H1 (cell line): ENCODE results near the gene STK32A.

Experiments used
- CTCF ChIP-seq, 3 experiments: IDR thresholded peaks; 1 replicate in 2 of 3; 2 replicates in 1 of 3; pipeline versions ENCODE4 v1.5.1 to v1.6.1; 2011; ENCODE audit warnings: low read length in 3 of 3, mild to moderate bottlenecking in 3 of 3, inconsistent platforms in 2 of 3, low read depth in 1 of 3, moderate library complexity in 1 of 3; ENCODE audit not compliant: insufficient read depth in 1 of 3; ENCODE audit errors: control extremely low read depth in 1 of 3
- EGR1 ChIP-seq: IDR thresholded peaks from 2 replicates; pipeline ENCODE4 v1.6.1; 2011; ENCODE audit warnings: low read depth, low read length, borderline replicate concordance
- EP300 ChIP-seq, 2 experiments: IDR thresholded peaks; 1 replicate in 1 of 2; 2 replicates in 1 of 2; pipeline ENCODE4 v1.6.1; 2011 to 2012; ENCODE audit warnings: low read depth in 2 of 2, low read length in 2 of 2, mild to moderate bottlenecking in 2 of 2, borderline replicate concordance in 1 of 2, inconsistent platforms in 1 of 2, moderate library complexity in 1 of 2
- EZH2 ChIP-seq: fragments of 200-600 bp; sonication (generic); IDR thresholded peaks from 2 replicates; pipeline ENCODE4 v1.7.1; 2012; ENCODE audit warnings: low read depth, mild to moderate bottlenecking, moderate library complexity, low read length, inconsistent platforms; ENCODE audit not compliant: severe bottlenecking
- GTF2F1 ChIP-seq: IDR thresholded peaks from 2 replicates; pipeline ENCODE4 v1.6.1; 2012; ENCODE audit warnings: low read depth, low read length, improper control_type of control experiment, borderline replicate concordance
- JUN ChIP-seq: IDR thresholded peaks from 2 replicates; pipeline ENCODE4 v1.6.1; 2011; ENCODE audit warnings: low read depth, mild to moderate bottlenecking, improper control_type of control experiment, low read length
- JUND ChIP-seq: IDR thresholded peaks from 2 replicates; pipeline ENCODE4 v1.6.1; 2011; ENCODE audit warnings: mild to moderate bottlenecking, improper control_type of control experiment, low read length
- NRF1 ChIP-seq: IDR thresholded peaks from 2 replicates; pipeline ENCODE4 v1.6.1; 2011; ENCODE audit warnings: mild to moderate bottlenecking, low read depth, low read length, improper control_type of control experiment
- POLR2A ChIP-seq, 2 experiments: IDR thresholded peaks; 1 replicate in 1 of 2; 2 replicates in 1 of 2; pipeline ENCODE4 v1.6.1; 2011; ENCODE audit warnings: low read depth in 2 of 2, low read length in 2 of 2, mild to moderate bottlenecking in 2 of 2; ENCODE audit errors: control extremely low read depth in 1 of 2
- POLR2AphosphoS5 ChIP-seq: IDR thresholded peaks from 2 replicates; pipeline ENCODE4 v1.6.1; 2011; ENCODE audit warnings: low read depth, low read length
- RAD21 ChIP-seq, 2 experiments: IDR thresholded peaks in 1 of 2; conservative IDR thresholded peaks in 1 of 2; 2 replicates each; pipeline ENCODE4 v1.6.1; 2011; ENCODE audit warnings: low read depth in 2 of 2, low read length in 2 of 2, improper control_type of control experiment in 1 of 2, inconsistent platforms in 1 of 2, mild to moderate bottlenecking in 1 of 2, moderate library complexity in 1 of 2
- TAF1 ChIP-seq: IDR thresholded peaks from 2 replicates; pipeline ENCODE4 v1.6.1; 2011; ENCODE audit warnings: mild to moderate bottlenecking, low read depth, low read length
- USF2 ChIP-seq: IDR thresholded peaks from 2 replicates; pipeline ENCODE4 v1.6.1; 2011; ENCODE audit warnings: low read length, improper control_type of control experiment
- YY1 ChIP-seq: IDR thresholded peaks from 2 replicates; pipeline ENCODE4 v1.6.1; 2011; ENCODE audit warnings: low read depth, mild to moderate bottlenecking, low read length

- no peak for TF ChIP-seq CTCF (IDR thresholded peaks at IDR 0.05; ENCODE audit: control extremely low read depth in 1 of 3, insufficient read depth in 1 of 3, low read depth in 1 of 3, low read length in 3 of 3)
- no peak for TF ChIP-seq EGR1
- TF ChIP-seq USF2: no peak
- TF ChIP-seq NRF1: no peak
- TF ChIP-seq RAD21 (IDR thresholded peaks at IDR 0.05 in 1 of 2, conservative IDR thresholded peaks at IDR 0.05 in 1 of 2; ENCODE audit: low read depth in 2 of 2, low read length in 2 of 2): no peak
- TF ChIP-seq EP300 (IDR thresholded peaks at IDR 0.05; ENCODE audit: borderline replicate concordance in 1 of 2, low read depth in 2 of 2, low read length in 2 of 2): no peak
- TF ChIP-seq JUN: no peak
- no peak for TF ChIP-seq EZH2
- no peak for TF ChIP-seq YY1
- TF ChIP-seq POLR2A (IDR thresholded peaks at IDR 0.05; ENCODE audit: control extremely low read depth in 1 of 2, low read depth in 2 of 2, low read length in 2 of 2): no peak
- TF ChIP-seq GTF2F1: no peak
- no peak for TF ChIP-seq TAF1
- TF ChIP-seq JUND: no peak
- no peak for TF ChIP-seq POLR2AphosphoS5
These were observed 197.5 kb downstream of the STK32A start for GRCh38 chr5:147432323-147432722.
